Activated CD4-positive, alpha-beta T cell treated with anti-CD3 and anti-CD28 coated beads for 36 hours (primary cell): ENCODE measurements around the gene COA7. TPM values are rescaled to one million over a fixed set of nuclear protein-coding genes. Genes with fewer than 3 reads are reported as not detected.
A peak's percentile ranks its signal among the peaks of the same experiment; 100 is the strongest.
"Not testable (repeated sequence)": the region's sequence is repeated elsewhere in the genome, so short reads cannot be mapped to it uniquely, and the experiment has no call there.

ENCODE experiments used
- ATAC-seq: fragments of 200-7000 bp; cut with Tn5 transposase; one replicate; pipeline ENCODE4 v1.10.0; 2021; ENCODE audit warnings: mild to moderate bottlenecking, moderate library complexity
- CTCF ChIA-PET: fragments of 350-600 bp; sonication (Branson Sonifier 250); formaldehyde crosslinking; loops from one replicate; lab custom pipeline; 2021; ENCODE audit warnings: antibody characterized with exemption; lab: Charles Lee
- POLR2A ChIA-PET: fragments of 350-600 bp; sonication (Branson Sonifier 250); formaldehyde crosslinking; loops from one replicate; lab custom pipeline; 2021; ENCODE audit warnings: antibody characterized with exemption, inconsistent platforms; lab: Charles Lee
- DNase-seq: peaks from one replicate; pipeline ENCODE4 v3.0.0-alpha.2; 2020
- H3K27ac Mint-ChIP-seq: one replicate; pipeline ENCODE4 v1.8.0; 2021; ENCODE audit warnings: mixed read lengths
- H3K27me3 Mint-ChIP-seq: one replicate; pipeline ENCODE4 v1.8.0; 2021; ENCODE audit warnings: mixed read lengths
- H3K36me3 Mint-ChIP-seq: one replicate; pipeline ENCODE4 v1.8.0; 2021; ENCODE audit warnings: low read depth, mixed read lengths
- H3K4me1 Mint-ChIP-seq: one replicate; pipeline ENCODE4 v1.8.0; 2021; ENCODE audit warnings: mixed read lengths
- H3K4me3 Mint-ChIP-seq: one replicate; pipeline ENCODE4 v1.8.0; 2021; ENCODE audit warnings: mild to moderate bottlenecking, moderate library complexity, mixed read lengths
- H3K9me3 Mint-ChIP-seq: one replicate; pipeline ENCODE4 v1.8.0; 2021; ENCODE audit warnings: low read depth, mixed read lengths
- intact Hi-C, 2 experiments: fragments of 100-400 bp; cut with DNase I in 1 of 2; cut with micrococcal nuclease in 1 of 2; formaldehyde crosslinking; loops; one replicate each; pipeline versions ENCODE4 v1.14.2 to v1.15.1; 2022 to 2024; cut with DNase I, micrococcal nuclease
- total RNA-seq, 2 experiments: library from RNA; stranded (reverse); gene quantifications; one replicate each; pipeline ENCODE4 v1.2.3, GENCODE V29; 2021

Gene COA7
- total RNA-seq, result 10 to 100 TPM; 11.0 to 17.2 TPM

DNA sequence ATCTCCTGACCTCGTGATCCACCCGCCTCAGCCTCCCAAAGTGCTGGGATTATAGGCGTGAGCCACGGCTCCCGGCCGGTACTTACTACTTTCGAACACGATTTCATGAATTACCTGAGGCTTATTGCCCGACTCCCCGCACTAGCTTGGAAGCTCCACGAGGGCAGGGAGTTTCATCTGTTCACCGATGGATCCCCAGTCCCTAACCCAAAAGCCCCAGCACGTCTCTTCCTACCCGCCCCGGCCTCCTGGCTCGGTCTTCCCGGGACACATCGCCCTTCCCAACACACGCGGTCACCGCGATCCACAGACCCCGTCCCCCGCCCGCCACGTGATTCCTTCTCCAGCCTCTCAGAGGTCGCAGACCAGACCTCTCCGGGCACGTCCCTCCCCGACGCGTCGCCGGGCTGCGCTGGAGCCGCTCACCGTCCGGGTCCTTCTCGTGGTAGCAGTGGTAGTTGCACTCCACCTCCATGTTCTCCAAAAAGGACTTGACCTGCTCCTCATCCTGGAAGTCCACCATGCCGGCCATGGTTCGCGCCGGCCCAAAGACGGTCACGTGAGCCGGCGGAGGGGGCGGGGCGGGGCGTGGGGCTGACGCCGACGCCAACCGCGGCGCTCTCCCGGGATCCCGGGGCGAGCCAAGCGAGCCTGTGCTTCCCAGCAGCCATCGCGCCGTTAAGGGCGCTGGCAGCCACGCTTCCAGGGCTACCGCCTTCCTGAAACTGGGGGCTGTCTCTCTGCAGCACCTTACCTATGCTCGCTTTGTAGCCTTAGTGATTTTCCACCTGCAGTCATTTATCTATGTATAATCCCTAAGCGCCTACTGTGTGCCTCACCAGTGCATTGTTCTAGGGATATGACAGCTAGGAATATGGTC is at the start of gene COA7:
Gene COA7, minus strand, starts transcription at position 553 of the 880 bp plus-strand sequence. Its CDS starts 21 bp downstream, at position 532.
- Mint-ChIP-seq H3K9me3 (no peaks in the 10 kb centered on the region), H3K4me1 (peaks cover 23% of the 10 kb centered on the region), H3K27ac (peak within 1 kb of the TSS; percentile 89), H3K4me3 (peak within 1 kb of the TSS; percentile 93), H3K27me3 (no peaks in the 10 kb centered on the region), H3K36me3 (peaks cover 17% of the 10 kb centered on the region)
- intact Hi-C loops, result loop anchor here in 1 of 2 experiments (1.0 kb wide), 4 partner anchors 28 to 294 kb away; partner anchors contain the start of genes ORC1, PRPF38A, TUT4 and ZYG11B
- ChIA-PET CTCF (interaction anchor here (0.6 to 3.6 kb wide), 2 partner anchors 11 to 138 kb away, joined by 3 to 19 read pairs; no protein-coding TSS in a partner anchor), POLR2A (no interaction called here)
- DNase-seq (peak; percentile 83), ATAC-seq (peak; percentile 50)

DNA sequence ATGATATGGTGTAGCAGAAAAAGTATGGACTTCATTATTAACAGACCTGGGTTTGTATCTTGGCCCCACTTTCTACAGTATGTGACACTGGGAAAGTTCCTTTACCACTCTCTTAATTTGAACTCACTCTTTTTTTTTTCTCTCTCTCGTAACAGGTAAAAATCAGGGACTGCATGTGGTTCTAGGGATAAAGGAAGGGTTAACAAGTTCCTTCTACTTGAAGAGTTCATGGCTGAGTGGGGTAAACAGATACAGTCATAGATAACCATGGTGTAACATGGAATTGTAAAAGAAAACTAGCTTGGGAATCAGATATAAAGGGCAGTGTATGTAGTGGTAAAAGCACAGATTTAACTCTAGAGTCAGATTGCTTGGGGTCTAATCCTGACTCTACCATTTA is 49.3 kb upstream of the COA7 start:
- intact Hi-C loops, result loop anchor here in 1 of 2 experiments (5.0 kb wide), 1 partner anchor 45 kb away; no protein-coding TSS in a partner anchor
- ATAC-seq (no peak), DNase-seq (no peak)
- no peak overlapping the region for H3K27ac Mint-ChIP-seq
- no peaks in the 10 kb centered on the region for H3K9me3 Mint-ChIP-seq
- no peak overlapping the region for H3K4me3 Mint-ChIP-seq
- H3K36me3 Mint-ChIP-seq, result no peaks in the 10 kb centered on the region
- H3K27me3 Mint-ChIP-seq, result no peaks in the 10 kb centered on the region
- POLR2A ChIA-PET, result no interaction called here
- peaks cover 15% of the 10 kb centered on the region for H3K4me1 Mint-ChIP-seq
- CTCF ChIA-PET, result interaction anchor here (0.7 to 2.4 kb wide), 2 partner anchors 46 to 1006 kb away, joined by 3 to 6 read pairs; no protein-coding TSS in a partner anchor

DNA sequence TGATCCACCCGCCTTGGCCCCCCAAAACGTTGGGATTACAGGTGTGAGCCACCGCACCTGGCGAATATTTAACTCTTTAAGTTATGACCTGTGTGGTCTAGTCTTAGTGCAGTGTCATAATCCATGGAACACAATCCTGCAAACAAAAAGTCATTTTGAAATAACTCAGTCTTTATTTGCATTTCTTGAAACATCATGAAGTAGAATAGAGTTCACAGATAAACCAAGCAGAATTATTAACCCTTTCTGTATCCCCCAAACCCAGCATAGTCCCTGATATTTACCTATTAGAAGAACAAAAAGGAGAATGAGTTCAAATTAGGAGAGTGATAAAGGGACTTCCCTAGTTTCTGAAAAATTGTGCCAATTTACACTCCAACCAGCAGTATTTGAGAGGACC is 48.0 kb upstream of the COA7 start:
- no peak overlapping the region for H3K27ac Mint-ChIP-seq
- CTCF ChIA-PET, result no interaction called here
- H3K27me3 Mint-ChIP-seq, result no peaks in the 10 kb centered on the region
- H3K4me3 Mint-ChIP-seq, result no peak overlapping the region
- intact Hi-C loops, result loop anchor here in 1 of 2 experiments (5.0 kb wide), 1 partner anchor 44 kb away; no protein-coding TSS in a partner anchor
- H3K9me3 Mint-ChIP-seq, result peaks cover 2% of the 10 kb centered on the region
- DNase-seq (no peak), ATAC-seq (no peak)
- H3K36me3 Mint-ChIP-seq, result peaks cover 7% of the 10 kb centered on the region
- H3K4me1 Mint-ChIP-seq, result peaks cover 19% of the 10 kb centered on the region
- POLR2A ChIA-PET, result no interaction called here

DNA sequence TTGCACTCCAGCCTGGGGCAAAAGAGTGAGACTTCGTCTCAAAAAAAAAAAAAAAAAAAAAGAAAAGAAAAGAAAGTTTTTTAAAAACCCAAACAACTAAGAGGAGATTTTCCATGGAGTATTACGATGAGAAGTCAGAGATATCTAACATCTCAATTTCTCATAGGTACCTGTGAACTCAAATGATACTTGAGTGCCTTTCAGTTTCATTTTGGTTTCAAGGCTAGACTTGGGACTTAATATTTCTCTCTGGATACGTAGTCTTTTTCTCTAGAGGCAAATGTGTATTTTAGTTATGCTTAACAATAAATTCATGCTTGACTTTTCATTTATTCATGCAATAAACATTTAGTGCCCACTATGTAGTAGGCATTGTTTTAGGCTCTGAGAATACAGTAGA is 43.1 kb upstream of the COA7 start:
- H3K36me3 Mint-ChIP-seq, result peaks cover 10% of the 10 kb centered on the region
- POLR2A ChIA-PET, result no interaction called here
- no peak for ATAC-seq

DNA sequence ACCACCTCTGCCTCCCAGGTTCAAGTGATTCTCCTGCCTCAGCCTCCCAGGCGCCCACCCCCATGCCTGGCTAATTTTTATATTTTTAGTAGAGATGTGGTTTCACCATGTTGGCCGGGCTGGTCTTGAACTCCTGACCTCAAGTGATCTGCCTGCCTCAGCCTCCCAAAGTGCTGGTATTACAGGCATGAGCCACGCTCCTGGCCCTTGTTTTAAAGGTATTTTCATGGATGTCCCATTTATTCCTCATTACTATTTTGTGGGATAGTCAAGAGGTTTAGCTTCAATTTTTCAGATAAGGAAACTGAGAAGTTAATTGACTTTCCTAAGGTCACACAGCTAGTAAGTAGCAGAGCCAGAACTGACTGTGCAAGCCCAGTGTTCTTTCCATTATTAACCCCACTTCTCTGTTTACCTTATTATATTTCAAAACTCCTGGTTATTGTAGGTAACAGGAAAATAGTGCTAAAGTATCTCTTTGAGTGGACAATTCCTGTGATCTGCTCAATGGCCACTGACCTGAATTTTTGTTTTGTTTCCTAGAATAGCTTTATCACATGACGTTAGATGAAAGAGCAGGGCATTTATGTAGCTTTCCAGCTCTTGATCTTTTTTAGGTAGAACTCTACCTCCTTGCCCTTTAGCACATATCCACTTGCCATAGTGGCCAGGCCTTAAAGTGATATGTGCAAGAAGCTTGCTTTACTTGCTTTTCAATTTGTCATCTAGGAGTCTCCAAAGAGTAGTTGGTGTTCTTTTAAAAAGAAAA is 41.7 kb upstream of the COA7 start:
- CTCF ChIA-PET, result interaction anchor here (0.7 to 1.7 kb wide), 4 partner anchors 10 to 61 kb away, joined by 3 read pairs; no protein-coding TSS in a partner anchor
- Mint-ChIP-seq H3K4me1 (peaks cover 18% of the 10 kb centered on the region), H3K27me3 (no peaks in the 10 kb centered on the region), H3K27ac (no peak overlapping the region), H3K9me3 (peaks cover 2% of the 10 kb centered on the region), H3K4me3 (no peak overlapping the region), H3K36me3 (peaks cover 10% of the 10 kb centered on the region)
- intact Hi-C loops, result no loop called here
- ATAC-seq (no peak), DNase-seq (no peak)
- POLR2A ChIA-PET, result no interaction called here

More for the DNA sequence above, 43.1 kb upstream of the COA7 start:
- CTCF ChIA-PET, result no interaction called here
- H3K27me3 Mint-ChIP-seq, result no peaks in the 10 kb centered on the region
- DNase-seq, result no peak
- peaks cover 2% of the 10 kb centered on the region for H3K9me3 Mint-ChIP-seq
- no peak overlapping the region for H3K27ac Mint-ChIP-seq
- intact Hi-C loops, result no loop called here
- H3K4me3 Mint-ChIP-seq, result no peak overlapping the region
- H3K4me1 Mint-ChIP-seq, result peaks cover 22% of the 10 kb centered on the region

DNA sequence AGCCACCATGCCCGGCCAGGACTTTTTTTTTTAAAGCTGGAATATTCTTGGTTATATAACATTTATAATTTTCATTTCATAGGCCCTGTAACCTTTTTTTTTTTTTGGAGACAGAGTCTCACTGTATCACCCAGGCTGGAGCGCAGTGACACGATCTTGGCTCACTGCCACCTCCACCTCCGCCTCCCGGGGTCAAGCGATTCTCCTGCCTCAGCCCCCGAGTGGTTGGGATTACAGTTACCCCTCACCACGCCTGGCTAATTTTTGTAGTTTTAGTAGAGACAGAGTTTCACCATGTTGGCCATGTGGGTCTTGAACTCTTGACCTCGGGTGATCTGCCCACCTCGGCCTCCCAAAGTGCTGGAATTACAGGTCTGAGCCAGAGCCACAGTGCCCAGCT is 40.7 kb upstream of the COA7 start:
- ATAC-seq (no peak), DNase-seq (no peak)
- H3K4me1 Mint-ChIP-seq, result peaks cover 16% of the 10 kb centered on the region
- CTCF ChIA-PET, result interaction anchor here (0.6 to 1.7 kb wide), 5 partner anchors 11 to 433 kb away, joined by 3 read pairs; no protein-coding TSS in a partner anchor
- intact Hi-C loops, result no loop called here
- H3K27me3 Mint-ChIP-seq, result no peaks in the 10 kb centered on the region
- POLR2A ChIA-PET, result no interaction called here
- peaks cover 2% of the 10 kb centered on the region for H3K9me3 Mint-ChIP-seq
- H3K36me3 Mint-ChIP-seq, result peaks cover 10% of the 10 kb centered on the region
- H3K4me3 Mint-ChIP-seq, result no peak overlapping the region
- H3K27ac Mint-ChIP-seq, result no peak overlapping the region

DNA sequence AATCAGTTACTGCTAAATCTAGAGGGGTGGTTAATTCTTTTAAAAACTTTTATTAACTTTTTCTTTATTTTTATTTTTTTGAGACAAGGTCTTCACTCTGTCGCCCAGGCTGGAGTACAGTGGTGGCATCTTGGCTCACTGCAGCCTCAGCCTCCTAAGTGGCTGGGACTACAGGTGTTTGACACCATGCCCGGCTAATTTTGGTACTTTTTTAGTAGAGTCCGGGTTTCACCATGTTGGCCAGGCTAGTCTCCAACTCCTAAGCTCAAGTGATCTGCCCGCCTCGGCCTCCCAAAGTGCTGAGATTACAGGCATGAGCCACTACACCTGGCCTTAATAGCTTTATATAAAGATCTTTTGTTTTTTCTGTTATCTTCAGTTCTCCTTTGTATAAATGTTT is 40.0 kb upstream of the COA7 start:
- Mint-ChIP-seq H3K27ac (no peak overlapping the region), H3K27me3 (no peaks in the 10 kb centered on the region), H3K4me1 (peaks cover 16% of the 10 kb centered on the region), H3K9me3 (peaks cover 2% of the 10 kb centered on the region), H3K4me3 (no peak overlapping the region), H3K36me3 (peaks cover 10% of the 10 kb centered on the region)
- POLR2A ChIA-PET, result no interaction called here
- DNase-seq (no peak), ATAC-seq (no peak)
- intact Hi-C loops, result no loop called here
- CTCF ChIA-PET, result interaction anchor here (0.9 to 1.7 kb wide), 3 partner anchors 11 to 63 kb away, joined by 3 to 4 read pairs (median 3); no protein-coding TSS in a partner anchor

DNA sequence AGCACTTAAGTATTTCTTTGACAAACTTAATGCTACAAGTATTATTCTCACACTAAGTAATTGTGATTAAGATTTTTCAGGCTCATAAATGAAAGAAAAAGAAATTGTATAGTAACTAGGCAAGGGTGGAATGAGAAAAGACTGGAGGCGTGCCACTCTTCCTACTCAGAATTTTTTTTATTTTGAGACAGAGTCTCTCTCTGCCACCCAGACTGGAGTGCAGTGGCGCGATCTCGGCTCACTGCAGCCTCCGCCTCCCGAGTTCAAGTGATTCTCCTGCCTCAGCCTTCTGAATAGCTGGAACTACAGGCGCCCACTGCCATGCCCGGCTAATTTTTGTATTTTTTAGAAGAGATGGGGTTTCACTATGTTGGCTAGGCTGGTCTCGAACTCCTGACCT is 37.2 kb upstream of the COA7 start:
- DNase-seq, H3K27ac Mint-ChIP-seq, H3K9me3 Mint-ChIP-seq, intact Hi-C loops, ATAC-seq, H3K4me3 Mint-ChIP-seq, H3K27me3 Mint-ChIP-seq, H3K36me3 Mint-ChIP-seq: not testable (repeated sequence)
- ChIA-PET POLR2A (interaction anchor here (0.6 kb wide), 2 partner anchors 367 to 435 kb away, joined by 3 to 5 read pairs; no protein-coding TSS in a partner anchor), CTCF (interaction anchor here (0.6 kb wide), 2 partner anchors 20 to 49 kb away, joined by 3 read pairs; no protein-coding TSS in a partner anchor)
- H3K4me1 Mint-ChIP-seq, result peaks cover 11% of the 10 kb centered on the region

DNA sequence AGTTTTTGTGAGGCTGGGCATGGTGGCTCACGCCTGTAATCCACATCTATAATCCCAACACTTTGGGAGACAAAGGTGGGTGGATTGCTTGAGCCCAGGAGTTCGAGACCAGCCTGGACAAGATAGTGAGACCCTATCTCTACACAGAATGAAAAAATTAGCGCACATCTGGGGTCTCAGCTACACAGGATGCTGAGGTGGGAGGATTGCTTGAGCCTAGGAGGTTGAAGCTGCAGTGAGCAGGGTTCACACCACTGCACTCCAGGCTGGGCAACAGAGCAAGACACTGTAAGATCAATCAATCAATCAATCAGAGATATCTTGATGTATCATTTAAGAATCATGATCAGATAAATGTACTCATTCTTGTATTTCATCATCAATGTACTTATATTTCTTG is 35.2 kb upstream of the COA7 start:
- H3K27me3 Mint-ChIP-seq, result no peaks in the 10 kb centered on the region
- H3K36me3 Mint-ChIP-seq, result peaks cover 2% of the 10 kb centered on the region
- H3K9me3 Mint-ChIP-seq, result no peaks in the 10 kb centered on the region
- ATAC-seq, result no peak
- CTCF ChIA-PET, result interaction anchor here (0.9 kb wide), 1 partner anchor 11 kb away, joined by 3 read pairs; no protein-coding TSS in a partner anchor
- POLR2A ChIA-PET, result interaction anchor here (0.6 kb wide), 1 partner anchor 42 kb away, joined by 3 read pairs; no protein-coding TSS in a partner anchor
- no peak overlapping the region for H3K4me3 Mint-ChIP-seq
- intact Hi-C loops, result no loop called here
- DNase-seq, result no peak
- H3K27ac Mint-ChIP-seq, result no peak overlapping the region
- peaks cover 13% of the 10 kb centered on the region for H3K4me1 Mint-ChIP-seq

DNA sequence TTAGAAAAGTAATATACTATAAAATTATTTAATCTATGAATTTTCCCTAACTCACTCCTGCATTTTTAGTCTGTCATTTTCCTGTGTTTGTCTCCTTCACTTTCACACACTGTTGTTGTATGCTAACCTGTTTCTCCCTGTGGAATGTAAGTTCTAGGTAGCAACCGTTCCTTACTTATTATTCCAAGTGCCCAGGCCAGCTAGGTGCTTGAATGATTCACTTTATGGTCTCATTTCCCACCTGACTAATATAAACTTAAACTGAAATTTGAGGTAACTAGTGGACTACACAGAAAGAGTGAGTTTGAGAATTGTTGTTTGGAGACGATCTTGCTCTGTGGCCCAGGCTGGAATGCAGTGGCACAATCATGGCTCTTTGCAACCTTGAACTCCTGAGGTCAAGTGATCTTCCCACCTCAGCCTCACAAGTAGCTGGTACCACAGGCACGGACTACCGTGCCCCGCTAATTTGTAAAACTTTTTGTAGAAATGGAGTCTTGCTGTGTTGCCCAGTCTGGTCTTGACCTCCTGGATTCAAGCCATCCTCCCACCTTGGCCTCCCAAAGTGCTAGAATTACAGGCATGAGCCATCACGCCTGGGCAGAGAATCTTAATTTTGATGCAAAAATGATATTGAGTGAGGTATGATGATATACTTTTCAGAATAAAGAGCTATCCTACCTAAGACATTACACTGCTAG is 30.0 kb upstream of the COA7 start:
- peaks cover 32% of the 10 kb centered on the region for H3K4me1 Mint-ChIP-seq
- DNase-seq (no peak), ATAC-seq (no peak)
- H3K36me3 Mint-ChIP-seq, result peaks cover 2% of the 10 kb centered on the region
- H3K27me3 Mint-ChIP-seq, result no peaks in the 10 kb centered on the region
- CTCF ChIA-PET, result interaction anchor here (0.8 to 1.3 kb wide), 6 partner anchors 10 to 343 kb away, joined by 3 to 4 read pairs (median 4); partner anchors contain the start of genes ORC1 and PRPF38A
- no peak overlapping the region for H3K27ac Mint-ChIP-seq
- intact Hi-C loops, result loop anchor here (2.0 to 10.0 kb wide), 2 partner anchors 197 to 849 kb away; partner anchors contain the start of genes ECHDC2 (in 1 of the 2), NRDC (in 1 of the 2) and SCP2 (in 1 of the 2)
- no peaks in the 10 kb centered on the region for H3K9me3 Mint-ChIP-seq
- POLR2A ChIA-PET, result no interaction called here
- H3K4me3 Mint-ChIP-seq, result no peak overlapping the region
